Measurements from ENCODE around the gene TOP3B. TPM values are rescaled to one million over a fixed set of nuclear protein-coding genes. Genes with fewer than 3 reads are reported as not detected.

TOP3B gene
- total and polyA plus RNA-seq, 9 of the 15 experiments (the other 6 are each of a cell fraction or from before 2014, with no cell fraction given): 3.0 to 188 (median 112) TPM

GRCh38 chr22:21975273-21975672 is 7.3 kb downstream of the TOP3B start (continued):
- TF ChIP-seq, protein P1, sequence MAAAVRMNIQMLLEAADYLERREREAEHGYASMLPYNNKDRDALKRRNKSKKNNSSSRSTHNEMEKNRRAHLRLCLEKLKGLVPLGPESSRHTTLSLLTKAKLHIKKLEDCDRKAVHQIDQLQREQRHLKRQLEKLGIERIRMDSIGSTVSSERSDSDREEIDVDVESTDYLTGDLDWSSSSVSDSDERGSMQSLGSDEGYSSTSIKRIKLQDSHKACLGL (CRISPR knock-in tag; IDR thresholded peaks at IDR 0.05; ENCODE audit: borderline replicate concordance, poor library complexity, severe bottlenecking): no peak
- TF ChIP-seq GTF2F1 (IDR thresholded peaks at IDR 0.05; ENCODE audit: low read depth, low read length) (0 out of 2 replicates have a peak, but pooled peaks have one; percentile 71), ZNF316 (IDR thresholded peaks at IDR 0.05) (no peak), SMAD4 (CRISPR knock-in tag; conservative IDR thresholded peaks at IDR 0.05) (no peak), TBL1XR1 (IDR thresholded peaks at IDR 0.05; ENCODE audit: low read length in 2 of 2) (0 out of 4 replicates have a peak, but pooled peaks of 1 of the 2 experiments have one; percentile 30), HCFC1 (IDR thresholded peaks at IDR 0.05; ENCODE audit: low read depth, low read length) (no peak), EZH2 (IDR thresholded peaks at IDR 0.05; ENCODE audit: borderline replicate concordance, low read depth, low read length) (no peak), HNRNPH1 (optimal IDR thresholded peaks at IDR 0.05; ENCODE audit: low read depth, low read length) (no peak), THRA (IDR thresholded peaks at IDR 0.05) (no peak)
